ENCODE data around the gene AGAP3.

Gene AGAP3

DNA sequence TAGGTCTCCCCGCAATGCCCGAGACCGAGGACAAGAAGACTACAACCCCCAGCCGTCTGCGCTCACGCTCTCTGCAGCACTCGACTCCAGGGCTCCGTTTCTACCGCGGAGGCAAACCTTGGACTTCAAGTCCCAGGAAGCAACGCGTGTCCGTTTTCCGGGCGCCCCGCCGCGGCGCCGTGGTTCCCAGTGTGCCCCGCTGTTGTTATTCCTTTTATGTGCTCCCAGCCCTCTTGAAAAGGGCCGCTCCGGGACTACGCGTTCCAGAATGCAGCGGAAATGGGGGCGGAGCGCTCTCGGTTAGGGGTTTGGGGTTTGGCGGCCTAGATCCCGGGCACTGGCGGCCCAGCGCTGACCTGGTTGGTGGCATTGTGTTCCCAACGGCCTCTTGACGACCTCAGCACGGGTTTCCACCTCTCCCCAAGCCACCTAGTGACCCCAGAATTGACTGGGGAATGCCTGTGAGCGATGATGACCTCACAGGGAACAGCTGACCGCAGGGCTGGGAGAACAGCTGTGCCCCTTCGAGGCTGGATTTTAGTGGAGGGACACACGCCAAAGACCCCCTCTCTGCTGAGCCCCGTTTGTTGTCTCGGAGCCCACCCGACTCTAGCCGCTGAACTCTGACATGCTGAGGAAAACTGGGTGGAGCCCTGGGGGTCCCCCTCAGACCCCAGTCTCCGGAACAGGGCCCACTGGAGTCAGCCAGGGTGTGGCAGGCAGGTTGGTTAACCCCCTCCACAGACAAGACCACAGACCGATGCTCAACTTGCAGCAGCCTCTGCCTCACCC is 28.1 kb upstream of the AGAP3 start:
- peak; percentile 99 for DNase-seq

DNA sequence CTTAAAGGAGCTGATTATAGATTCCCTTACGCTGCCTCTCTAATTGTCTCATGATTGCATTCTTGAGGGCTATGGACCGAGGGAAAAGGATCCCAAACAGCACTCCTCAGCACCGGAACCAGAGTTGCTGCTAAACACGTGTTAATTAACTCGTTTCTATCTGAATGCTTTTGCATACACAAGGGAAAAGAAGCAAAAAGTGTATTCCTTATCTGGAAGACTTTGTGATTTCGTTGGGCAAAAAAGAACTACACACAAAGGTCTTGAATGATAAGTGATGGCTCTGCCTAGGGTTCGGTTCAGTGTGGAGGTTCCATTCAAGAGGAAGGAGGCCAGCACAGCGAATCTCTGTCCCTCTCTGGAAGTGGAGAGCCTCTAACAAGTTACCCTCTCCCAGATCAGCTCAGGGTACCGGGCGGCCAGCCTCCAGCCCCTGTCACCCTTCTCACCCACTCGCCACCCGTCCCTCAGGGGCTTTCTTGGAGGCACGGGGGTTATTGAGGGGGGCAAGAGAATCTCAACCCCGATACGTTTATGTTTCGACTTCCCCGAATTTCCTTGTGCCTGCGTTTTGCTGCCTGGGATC is 27.4 kb upstream of the AGAP3 start:
- DNase-seq: no peak

DNA sequence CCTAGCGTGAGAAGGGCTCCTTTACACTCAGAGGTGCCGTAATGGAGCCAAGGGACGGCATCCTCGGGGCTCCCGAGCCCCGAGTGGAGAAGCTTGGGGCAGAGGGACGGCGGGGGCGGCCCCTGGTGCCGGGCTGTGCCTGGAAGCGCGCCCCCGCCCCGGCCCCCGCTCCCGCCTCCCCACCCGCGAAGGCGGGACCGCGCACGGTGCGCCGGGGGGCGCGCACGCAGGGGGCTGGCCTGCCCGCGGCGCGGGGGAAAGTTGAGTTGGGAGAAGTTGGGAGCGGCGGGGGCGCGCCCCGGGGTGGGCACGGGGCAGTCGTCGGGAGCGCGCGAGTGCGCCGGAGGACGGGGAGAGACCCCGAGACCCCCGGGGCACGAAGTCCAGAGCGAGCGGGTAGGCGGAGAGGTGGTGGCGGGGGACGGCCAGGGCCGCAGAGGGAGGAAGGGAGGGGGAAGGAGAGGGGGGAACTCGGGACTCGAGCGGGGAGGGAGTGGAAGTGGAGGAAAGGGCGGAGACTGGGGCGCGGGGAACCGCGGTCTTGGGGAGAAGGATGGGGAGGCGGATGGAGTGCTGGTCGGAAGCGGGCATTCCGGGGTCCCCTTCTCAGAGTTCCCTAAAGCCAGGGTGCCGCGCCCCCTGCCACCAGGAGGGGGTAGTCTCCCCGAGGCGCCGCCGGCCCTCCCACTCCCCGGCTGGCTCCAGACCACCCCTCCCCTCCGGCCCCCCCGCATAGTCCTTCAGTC is 26.7 kb upstream of the AGAP3 start, which contains the start of gene SLC4A2:
Gene SLC4A2, plus strand, starts transcription at position 223 of the 746 bp plus-strand sequence. CDS start 2,399 bp downstream, outside the sequence.
- no peak for DNase-seq

DNA sequence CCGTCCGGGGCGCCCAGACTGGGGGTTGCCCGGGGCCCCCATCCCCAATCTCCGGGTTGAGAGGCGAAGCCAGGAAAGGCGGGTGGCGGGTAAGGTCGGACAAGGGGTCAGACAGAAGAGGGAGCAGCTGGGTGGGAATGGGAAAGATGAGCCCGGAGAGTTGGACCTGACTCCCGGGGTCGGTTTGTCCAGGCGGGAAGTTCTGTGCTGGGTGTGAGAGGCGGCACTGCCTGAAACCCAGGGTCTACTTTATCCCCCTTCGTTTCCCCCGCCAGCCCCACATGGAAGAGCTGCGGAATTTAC is 26.2 kb upstream of the AGAP3 start:
- DNase-seq: no peak

DNA sequence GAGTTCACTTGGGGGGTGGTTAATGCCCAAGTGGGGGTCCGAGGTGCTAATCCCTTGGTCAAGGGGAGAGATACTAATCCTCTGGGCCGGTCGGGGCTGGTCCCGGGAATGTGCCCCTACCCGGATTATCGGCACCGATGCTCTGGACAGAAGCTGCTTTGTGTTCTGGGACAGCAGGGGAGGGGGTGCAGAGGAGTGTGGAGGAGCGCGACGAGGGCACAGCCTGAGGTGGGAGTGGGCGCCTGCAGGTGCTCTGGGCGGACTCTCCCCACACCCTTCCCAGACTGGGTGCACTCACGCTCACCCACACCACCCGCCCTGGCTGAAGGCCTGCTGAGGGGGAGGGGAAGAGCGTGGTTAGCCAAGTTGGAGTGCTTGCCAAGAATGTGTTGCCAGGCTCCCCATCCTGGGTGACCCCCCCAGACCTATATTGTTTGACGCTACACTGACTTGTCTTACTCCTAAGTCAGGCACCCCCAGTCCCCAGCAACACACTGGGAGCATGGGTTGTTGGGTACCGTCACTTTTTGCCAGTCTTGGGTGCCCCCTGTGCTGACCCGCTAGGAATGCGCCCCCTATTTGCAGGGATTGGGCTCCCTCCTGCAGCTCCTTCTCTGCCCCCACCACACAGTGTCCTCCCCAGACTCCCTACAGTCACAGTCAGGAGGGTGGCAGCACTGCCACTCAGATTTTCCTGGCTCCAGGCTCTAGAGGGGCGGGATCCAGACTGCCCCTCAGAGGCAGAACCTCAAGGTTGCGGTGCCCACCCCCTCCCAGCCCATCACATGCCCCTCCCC is 25.7 kb upstream of the AGAP3 start:
- no peak for DNase-seq

DNA sequence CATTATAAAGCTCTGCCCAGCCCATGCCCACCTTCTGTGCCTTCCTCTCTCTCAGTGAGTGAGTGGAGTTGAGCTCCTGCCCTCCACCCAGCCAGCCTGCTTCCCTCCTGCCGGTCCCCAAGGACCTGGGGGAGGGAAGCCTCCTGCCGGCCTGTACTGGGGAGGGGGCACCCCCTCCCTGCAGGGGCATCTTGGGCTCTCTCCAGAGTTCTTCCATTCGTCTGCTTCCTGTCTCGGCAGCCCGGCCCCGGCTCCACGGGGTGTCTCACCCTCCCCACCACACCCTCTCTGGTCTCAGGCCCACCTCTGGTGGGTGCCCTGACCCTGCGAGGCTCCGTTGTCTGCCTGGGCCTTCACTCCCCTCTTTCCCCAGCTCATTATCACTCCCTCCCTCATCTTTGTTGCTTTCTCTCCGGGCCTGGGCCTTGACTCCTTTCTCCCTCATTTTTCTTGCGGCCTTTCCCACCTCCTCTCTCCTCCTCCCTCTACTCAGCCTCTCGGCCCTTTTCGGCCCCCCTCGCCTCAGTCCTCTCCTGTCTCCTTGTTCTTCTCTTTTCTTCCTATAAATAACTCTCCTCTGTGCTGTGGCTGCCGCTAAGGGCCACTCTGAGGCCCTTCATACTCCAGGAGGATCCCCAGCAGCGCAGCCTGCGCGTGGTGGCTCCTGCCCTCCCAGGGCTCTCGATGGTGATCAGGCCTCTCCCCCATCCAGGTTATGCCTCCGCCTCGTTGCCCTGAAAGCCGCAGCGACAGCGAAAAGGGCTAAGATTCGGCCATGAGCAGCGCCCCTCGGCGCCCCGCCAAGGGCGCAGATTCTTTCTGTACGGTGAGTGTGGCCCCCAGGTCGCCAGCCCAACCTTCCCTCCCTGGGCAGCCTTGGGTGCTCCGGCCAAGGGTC is 24.8 kb upstream of the AGAP3 start:
- DNase-seq: peak; percentile 80

DNA sequence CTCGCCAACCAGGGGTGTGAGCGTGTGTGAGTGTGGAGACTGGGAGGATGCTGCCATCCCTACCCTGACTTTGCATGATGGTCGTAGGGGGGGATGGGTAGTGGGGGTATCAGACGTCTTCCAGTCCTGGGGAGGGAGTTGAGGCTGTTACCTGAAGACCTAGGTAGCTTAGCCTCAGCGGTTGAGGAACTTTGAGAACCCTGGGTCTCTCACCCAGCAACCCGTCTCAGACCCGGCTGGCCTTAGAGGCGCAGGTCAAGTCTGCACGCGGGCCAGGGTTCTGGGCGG is 24.2 kb upstream of the AGAP3 start:
- DNase-seq: no peak

DNA sequence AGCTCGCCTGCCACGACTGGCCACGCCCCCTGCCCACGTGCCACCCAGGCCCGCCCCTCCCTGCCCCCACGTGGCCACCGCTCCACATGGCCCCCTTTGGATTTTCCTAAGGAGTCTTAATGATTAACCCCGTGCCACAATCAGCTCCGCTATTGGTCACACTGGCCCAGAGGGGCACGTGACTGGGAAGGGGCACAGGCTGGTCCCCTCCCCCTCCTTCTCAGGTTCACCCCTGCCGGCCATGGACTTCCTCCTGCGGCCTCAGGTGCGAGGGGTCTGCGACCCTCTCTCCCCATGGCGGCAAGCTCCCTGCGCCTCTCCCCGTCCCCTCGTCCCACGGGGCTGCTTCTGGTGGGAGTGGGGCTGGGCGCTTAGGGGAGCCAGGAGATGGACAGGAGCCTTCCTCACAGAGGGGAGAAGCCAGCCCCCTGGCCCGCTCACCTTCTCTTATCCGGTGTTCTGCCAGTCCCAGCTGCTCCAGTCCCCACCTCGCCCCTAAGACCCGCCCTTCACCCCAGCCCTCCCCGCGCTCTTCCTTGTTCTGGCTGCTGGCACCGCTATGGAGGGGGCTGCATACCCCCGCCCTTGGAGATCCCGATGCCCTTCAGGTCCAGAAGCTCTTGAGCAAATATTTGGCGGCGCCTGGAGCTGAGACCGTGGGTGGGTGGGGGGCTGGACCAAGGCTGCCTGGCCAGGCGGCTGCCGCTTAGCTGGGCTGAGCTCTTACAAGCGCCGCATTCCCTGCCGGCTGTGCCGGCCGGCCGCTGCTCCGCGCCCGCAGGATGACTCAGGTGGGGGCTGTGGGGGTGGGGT is 23.7 kb upstream of the AGAP3 start:
- no peak for DNase-seq

DNA sequence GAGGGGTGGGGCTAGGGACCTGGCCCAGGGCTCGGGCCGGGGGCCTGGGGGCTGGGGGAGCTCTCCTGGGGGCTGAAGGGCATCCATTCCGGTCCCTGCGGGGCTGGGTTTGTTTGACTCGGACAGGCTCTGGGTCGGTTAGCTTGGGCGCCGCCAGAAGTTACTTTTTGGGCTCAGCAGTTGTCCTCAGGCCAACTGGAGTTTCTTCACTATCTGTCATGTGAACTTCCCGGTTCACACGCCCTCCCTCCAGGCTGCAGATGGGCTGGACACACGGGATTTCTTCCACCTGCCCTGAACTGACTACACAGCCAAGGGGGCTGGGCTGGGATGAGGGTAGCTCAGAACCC is 23.1 kb upstream of the AGAP3 start:
- no peak for DNase-seq

DNA sequence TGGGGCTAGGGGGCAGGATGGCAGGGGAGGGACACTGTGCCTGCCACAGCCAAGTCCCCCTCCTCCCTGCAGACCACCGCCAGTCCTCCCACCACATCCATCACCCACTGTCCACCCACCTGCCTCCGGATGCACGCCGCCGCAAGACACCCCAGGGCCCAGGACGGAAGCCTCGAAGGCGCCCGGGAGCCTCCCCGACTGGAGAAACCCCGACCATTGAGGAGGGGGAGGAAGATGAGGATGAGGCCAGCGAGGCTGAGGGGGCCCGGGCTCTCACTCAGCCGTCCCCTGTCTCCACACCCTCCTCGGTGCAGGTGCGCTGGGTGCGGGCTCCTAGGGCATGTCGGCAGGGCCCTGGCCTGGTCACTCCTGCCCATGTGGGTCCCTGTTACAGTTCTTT is 21.8 kb upstream of the AGAP3 start:
- DNase-seq: no peak

DNA sequence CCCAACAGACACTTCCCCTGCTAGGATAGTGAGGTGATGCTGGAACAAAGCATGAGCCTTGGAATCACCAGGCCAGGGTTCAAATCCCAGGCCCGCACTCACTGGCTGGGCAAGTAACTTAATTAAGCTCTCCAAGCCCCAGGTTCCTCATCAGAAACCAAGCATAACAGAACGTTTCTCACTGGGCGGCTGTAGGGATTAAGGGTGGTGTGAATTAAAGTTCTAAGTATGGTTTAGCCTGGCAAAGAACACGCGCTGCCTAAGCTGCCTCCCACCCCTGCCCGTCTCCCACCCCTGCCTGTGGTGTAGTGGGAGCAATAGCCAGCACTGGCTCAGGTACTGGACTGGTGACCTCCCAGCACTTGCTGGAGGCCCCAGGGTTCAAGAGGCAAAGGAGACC is 21.3 kb upstream of the AGAP3 start:
- DNase-seq: no peak

DNA sequence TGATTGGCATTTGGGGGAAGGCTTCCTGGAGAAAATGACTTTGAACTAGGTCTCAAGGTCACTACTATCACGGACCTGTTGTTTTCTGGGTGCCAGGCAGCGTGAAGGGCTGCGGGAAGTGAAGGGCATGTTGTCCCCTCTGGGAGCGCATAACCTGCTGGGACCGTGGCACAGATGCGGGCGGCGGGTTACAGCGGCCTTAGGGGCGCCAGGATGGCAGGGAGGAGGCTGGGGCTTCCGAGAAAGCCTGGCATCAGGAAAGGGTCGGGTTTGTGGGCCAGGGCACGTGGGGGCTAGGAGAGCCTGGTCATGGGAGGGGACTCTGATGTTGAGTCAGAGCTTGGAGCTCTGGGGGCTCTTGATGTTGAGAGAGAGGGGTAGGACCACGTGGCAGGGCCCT is 20.8 kb upstream of the AGAP3 start:
- DNase-seq: no peak

DNA sequence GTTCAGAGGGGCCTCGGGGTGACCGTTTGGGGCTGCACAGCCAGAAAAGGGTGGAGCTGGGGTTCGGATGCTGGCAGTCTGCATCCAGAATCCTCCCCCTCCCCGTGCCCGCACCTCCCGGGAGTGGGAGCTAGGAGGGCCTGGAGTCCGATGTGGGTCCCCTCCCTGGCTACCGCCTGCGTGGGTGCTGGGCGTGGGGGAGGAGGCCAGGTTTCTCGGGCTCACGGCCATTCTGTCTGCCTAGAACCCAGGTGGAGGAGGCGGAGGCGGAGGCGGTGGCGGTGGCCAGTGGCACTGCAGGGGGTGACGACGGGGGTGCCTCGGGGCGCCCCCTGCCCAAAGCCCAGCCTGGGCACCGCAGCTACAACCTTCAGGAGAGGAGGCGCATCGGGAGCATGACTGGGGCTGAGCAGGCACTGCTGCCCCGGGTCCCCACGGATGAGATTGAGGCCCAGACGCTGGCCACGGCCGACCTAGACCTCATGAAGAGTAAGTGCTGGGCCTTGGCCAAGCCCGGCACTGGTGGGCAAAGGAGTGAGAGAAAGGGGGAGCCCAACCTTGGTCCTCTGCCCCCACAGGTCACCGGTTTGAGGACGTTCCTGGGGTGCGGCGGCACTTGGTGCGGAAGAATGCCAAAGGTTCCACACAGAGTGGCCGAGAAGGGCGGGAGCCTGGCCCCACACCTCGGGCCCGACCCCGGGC is 19.9 kb upstream of the AGAP3 start:
- DNase-seq: no peak

DNA sequence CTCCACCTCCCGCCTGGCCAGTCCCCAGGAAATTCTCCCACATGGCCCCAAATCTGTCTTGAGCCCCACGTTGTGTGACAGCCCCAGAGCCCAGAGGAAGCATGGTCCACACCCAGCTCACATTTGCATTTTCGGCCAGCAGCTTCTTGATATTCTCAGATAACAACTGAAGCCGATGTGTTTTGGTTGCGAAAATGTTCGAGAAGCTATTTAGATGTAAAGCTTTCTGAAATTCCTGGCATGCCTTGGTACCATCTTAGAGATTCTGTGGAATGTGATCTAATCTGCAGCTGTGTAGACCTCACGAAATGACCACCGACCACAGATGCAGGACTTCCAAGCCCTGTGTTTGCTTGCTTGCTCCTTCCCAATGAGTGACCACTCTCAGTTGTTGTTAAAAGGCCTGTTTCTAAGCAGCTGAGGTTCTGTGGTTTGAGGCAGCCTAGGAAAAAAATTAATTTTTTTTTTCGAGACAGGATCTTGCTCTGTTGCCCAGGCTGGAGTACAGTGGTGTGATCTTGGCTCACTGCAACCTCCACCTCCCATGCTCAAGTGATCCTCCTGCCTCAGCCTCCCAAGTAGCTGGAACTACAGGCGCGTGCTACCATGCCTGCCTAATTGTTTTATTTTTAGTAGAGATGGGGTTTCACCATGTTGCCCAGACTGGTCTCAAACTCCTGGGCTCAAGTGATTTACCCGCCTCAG is 18.1 kb upstream of the AGAP3 start:
- no peak for DNase-seq

DNA sequence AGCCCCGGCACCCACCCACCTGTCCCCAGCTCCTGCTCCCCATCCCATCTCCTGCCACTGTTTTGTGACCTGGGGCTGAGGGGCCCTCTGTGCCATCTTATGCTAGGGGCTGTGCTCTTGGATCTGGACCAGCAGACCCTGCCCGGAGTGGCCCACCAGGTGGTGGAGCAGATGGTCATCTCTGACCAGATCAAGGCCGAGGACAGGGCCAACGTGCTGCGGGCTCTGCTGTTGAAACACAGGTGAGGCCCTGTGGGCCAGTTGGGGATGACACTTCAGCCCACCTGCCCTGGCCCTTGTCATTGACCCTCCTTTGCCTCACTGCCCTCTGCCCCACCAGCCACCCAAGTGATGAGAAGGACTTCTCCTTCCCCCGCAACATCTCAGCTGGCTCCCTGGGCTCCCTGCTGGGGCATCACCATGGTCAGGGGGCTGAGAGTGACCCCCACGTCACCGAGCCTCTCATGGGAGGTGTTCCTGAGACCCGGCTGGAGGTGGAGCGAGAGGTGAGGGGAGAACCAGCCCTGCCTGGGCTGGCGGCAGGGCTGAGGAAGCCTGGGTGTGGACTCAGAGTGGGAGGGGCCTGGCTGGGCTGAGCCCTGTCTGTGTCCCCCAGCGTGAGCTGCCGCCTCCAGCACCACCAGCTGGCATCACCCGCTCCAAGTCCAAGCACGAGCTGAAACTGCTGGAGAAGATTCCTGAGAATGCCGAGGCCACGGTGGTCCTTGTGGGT is 16.3 kb upstream of the AGAP3 start:
- DNase-seq: no peak

DNA sequence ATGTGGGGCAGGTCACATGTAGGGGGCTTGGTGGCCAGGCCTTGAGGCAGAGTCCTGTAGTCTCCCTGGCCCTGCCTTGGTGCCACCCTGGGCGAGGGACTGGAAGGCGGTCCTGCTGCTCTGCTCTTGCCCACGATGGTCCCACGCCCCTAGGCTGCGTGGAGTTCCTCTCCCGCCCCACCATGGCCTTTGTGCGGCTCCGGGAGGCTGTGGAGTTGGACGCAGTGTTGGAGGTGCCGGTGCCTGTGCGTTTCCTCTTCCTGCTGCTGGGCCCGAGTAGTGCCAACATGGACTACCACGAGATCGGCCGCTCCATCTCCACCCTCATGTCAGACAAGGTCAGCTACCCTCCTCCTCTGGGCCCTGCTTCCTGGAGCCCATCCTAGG is 15.7 kb upstream of the AGAP3 start:
- DNase-seq: no peak

DNA sequence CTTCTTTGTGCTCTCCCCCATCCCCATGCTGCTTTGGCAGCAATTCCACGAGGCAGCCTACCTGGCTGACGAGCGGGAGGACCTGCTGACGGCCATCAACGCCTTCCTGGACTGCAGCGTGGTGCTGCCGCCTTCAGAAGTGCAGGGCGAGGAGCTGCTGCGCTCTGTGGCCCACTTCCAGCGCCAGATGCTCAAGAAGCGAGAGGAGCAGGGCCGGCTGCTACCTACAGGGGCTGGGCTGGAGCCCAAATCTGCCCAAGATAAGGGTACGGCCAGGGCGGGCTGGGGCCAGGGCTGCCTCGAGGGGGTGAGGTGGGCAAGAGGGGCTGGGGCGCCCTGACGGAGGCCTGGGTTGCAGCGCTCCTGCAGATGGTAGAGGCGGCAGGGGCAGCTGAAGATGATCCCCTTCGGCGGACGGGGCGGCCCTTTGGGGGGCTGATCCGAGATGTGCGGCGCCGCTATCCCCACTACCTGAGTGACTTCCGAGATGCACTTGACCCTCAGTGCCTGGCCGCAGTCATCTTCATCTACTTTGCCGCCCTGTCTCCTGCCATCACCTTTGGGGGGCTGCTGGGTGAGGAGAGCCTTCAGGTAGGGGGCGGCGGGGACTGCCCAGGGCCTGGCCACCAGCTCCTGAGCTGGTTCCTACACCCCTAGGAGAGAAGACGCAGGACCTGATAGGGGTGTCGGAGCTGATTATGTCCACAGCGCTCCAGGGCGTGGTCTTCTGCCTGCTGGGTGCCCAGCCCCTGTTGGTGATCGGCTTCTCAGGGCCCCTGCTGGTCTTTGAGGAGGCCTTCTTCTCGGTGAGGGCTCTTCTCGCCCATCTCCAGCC is 15.0 kb upstream of the AGAP3 start:
- no peak for DNase-seq

DNA sequence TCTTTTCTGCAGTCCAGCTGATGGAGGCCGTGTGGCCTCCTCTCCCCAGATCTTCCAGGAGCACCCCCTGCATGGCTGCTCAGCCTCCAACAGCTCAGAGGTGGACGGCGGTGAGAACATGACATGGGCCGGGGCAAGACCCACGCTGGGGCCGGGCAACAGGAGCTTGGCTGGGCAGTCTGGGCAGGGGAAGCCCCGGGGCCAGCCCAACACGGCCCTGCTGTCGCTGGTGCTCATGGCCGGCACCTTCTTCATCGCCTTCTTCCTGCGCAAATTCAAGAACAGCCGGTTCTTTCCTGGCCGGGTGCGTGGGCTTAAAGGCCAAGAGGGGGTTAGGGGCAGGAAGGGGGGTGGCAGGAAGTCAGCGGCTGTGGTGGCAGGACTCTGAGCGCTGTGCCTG is 12.3 kb upstream of the AGAP3 start:
- DNase-seq: no peak

Measured in NCI-H187 treated with DMSO at 0.1 percent for 48 hours (cell line).